Islet precursor cell (in vitro differentiated cells): ENCODE measurements around the gene TBC1D16.
"Not testable (repeated sequence)": the region's sequence is repeated elsewhere in the genome, so short reads cannot be mapped to it uniquely, and the experiment has no call there.

ENCODE experiments used
- DNase-seq: peaks from one replicate; pipeline ENCODE4 v3.0.0-alpha.2; 2018

TBC1D16 gene

DNA sequence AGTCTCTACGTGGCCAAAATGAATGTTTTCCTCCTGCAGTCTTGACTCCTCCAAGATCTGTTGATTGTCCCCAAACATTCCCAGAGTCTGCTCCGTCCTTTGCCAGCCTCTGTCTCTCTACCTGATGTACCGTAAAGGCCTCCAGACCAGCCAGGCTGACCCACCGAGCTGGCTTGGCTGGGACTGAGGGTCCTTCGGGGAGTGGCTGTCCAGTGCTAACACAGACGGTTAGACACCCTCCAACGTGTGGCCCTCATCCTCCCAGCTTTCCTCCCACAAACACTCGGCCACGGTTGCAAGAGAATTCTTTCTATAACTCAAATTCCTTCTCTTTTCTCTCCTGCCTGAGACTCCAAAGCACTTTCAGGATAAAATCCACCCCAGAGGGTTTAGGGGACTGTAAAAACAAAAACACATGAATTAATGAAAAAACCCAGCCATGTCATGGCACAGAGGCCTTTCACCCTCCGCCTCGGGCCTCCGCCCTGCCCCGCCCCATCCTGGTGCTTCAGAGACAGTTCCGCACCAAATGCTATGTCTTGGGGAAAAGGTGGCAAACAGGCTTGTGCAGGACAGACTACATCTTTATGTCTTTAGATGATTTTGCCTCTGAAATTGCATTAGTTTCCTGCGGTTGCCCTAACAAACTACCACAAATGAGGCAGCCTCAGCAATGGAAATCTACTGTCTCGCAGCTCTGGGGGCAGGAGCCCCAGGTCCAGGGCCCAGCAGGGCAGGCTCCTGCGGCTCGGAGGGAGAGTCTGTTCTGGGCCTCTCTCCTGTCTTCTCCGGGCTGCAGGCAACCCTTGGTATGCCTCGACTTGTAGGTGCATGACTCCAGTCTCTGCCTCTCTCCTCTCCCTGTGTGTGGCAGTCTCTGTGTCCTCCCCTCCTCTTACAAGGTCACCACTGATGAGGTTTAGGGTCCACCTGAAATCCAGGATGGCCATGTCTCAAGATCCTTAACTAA is 124.0 kb downstream of the TBC1D16 start:
- no peak for DNase-seq

GRCh38 chr17:79910985-79911361 is 124.7 kb downstream of the TBC1D16 start:
- DNase-seq, result no peak

GRCh38 chr17:79909121-79909520 is 126.6 kb downstream of the TBC1D16 start:
- DNase-seq, result no peak

DNA sequence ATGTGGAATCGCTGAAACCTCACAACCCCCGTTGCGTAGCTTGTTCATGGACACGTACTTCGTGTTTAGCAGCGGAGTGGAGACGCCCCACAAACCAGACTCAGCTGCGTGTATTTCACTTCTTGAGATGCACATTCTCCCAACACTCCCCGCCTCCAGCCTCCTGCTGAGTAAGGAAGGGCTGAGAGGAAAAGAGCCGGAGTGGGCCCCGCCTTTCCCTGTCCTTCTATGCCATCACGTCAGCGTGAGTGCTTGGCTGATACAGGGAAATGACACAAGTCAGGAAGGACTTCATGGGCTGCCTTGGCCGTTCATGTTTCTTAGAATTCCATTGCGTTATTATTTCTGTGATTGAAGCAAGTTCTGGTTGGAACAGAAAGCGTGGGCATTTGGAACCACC is 127.8 kb downstream of the TBC1D16 start:
- peak; percentile 62 for DNase-seq

GRCh38 chr17:79907217-79907715 is 128.4 kb downstream of the TBC1D16 start:
- no peak for DNase-seq

DNA sequence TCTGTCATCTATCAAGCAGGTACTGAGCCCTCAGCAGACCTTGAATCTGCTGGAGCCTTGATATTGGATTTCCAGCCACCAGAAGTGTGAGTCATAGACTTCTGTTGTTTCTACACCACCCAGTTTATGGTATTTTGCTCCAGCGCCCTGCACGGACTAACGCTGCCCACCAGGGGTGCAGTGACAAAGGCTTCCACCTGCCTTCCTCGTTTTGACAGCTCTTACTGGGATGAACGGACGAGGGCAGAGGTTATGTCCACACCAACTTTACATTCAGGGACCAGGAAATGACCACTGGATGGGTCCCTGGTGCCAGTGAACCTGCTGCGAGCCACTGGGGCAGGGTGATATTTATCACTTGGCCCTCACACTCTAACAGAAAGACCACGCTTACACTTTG is 129.8 kb downstream of the TBC1D16 start:
- DNase-seq, result peak; percentile 81

DNA sequence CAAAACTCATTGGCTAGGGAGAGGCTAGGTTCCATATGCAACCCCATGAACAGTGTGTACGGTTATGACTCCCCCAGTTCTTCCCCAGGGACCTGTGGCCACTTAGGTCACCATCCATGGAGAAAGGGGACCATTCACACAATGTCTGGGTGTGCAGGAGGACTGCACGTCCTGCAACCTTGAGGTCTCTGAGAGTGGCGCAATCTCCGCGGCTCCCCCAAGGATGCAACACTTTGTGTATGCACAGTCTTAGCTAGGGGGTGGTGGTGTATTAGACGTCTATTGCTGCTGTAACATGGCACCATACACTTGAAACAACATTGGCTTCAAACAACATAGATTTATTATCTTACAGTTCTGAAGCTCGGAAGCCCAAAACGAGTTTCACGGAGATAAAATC is 130.8 kb downstream of the TBC1D16 start:
- no peak for DNase-seq

- DNase-seq, result no peak
Measured at GRCh38 chr17:79902146-79902791, 133.4 kb downstream of the TBC1D16 start.

DNA sequence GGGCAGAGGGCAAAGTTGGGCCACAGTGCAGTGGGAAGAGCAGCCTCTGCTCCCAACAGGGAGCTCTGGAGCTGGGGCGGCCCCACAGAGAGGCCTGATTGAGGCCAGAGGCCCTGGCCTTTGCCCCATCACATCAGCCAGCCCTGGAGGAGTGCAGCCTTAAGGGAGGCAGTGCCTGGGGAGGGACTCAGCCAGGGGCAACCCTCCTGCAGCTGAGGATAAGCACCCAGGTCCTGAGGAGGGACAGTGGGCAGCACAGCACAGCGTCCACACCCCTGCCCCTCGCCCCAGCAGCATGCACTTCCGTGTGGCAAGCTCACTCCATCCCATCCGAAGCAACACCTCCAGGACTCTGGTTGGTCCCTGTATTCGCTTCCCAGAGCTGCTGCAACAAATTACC is 134.5 kb downstream of the TBC1D16 start:
- no peak for DNase-seq

- no peak for DNase-seq
Measured at GRCh38 chr17:79899584-79899983, 136.1 kb downstream of the TBC1D16 start.

DNA sequence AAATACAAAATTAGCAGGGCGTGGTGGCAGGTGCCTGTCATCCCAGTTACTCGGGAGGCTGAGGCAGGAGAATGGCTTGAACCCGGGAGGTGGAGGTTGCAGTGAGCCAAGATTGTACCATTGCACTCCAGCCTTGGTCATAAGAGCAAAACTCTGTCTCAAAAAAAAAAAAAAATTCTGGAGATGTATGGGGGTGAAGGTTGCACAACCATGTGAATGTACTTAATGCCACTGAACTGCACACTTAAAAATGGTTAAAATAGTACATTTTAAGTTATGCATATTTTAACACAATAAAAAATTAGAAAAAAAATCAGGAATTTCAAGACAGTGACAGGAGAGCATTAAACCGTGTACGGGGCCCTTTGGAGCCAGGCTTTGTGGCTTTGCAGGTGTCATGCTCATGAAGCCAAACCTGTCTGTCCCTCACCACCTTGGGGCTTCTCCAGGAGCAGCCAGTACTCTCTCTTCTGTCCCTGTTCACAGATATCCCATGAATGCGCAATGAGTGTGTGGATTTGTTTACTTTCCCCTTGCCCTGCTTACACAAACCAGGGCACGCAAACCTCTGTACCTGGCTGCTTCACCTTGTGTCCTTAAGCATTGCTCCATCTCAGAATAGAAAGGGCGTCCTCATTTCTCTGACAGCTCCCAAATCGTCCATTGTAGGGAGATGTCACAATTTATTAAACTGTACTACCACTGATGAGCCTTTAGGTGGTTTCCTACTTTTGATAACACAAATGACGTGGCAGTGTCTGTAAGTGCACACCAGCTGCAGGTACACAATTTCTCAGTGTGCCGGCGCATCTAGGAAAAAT is 138.2 kb downstream of the TBC1D16 start:
- no peak for DNase-seq

- DNase-seq, result not testable (repeated sequence)
Measured at GRCh38 chr17:79893457-79893856, 142.2 kb downstream of the TBC1D16 start.

DNA sequence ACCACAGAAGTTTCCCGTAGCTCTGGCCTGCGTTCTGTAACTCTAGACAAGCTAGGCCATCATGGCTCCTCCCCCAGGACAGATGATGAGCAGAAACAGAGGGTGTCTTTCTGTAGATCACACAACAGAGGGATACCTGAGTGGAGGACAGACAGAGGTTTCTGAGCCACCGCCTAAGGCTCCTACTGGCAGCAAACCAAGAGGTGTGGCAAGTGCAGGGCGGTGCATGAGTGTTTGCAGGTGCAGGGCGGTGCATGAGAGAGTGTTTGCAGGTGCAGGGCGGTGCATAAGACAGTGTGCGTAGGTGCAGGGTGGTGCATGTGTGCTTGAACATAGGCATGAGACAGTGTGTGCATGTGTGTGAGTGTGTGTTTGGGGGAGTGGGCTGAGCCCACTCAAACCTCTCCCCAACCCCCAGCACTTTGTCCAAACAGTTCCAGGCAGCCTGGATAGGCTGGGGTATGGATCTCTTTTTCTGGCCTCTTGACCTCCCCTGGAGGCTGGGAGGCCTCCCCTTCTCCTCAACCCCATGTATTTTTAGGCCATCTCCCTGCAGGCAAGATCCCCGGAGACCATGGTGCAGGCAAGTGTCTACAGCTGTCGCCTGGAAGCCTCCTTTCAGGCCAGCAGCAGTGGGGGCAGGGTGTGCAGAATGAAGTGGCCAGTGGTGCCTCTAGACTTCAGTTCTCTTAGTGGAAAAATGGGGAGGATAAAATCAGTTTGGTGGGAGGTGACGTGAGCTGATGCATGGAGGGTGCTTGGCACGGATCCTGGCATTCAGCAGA is 143.0 kb downstream of the TBC1D16 start:
- no peak for DNase-seq

- DNase-seq, result no peak
Measured at GRCh38 chr17:79891113-79891730, 144.4 kb downstream of the TBC1D16 start.

DNA sequence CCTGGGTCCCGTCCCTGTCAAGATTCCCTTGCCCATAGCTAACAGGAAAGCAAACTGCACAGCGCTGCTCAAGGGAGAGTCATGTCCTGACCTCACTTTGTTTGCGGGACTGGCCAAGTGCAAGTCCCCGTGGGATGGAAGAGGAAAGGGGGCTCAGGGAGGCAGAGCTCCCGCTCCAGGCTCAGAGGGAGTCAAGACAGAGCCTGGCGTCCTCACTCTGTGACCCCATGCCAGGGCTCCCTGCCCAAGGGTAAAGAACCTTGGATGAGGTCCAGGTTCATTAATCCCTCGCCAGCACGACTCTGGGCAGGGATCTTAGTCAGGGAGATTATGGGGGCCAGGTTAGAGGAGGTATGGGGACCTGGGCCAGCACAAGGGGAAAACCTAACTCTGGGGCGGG is 145.0 kb downstream of the TBC1D16 start:
- no peak for DNase-seq

- DNase-seq, result no peak
Measured at GRCh38 chr17:79888811-79889634, 146.6 kb downstream of the TBC1D16 start.

DNA sequence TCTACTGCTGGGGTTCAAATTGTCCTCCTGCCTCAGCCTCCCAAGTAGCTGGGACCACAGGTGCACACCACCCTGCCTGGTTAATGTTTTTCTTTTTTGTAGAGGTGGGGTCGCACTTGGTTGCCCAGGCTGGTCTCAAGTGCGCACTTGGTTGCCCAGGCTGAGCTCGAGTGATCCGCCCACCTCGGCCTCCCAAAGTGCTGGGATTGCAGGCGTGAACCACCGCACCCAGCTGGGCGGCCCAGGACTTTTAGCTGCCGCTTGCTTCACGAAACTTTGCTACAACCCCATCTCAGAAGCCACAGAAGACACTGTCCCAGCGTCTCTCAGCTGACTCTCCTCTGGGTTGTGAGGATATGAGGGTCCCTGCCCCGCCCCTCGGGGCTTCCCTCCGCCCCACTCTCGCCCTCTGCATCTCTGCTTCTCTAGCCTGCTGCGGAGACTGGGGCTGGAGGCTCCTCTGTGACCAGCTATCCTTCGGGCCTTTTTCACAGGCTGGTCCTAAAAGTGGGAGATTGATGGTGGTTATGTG is 147.6 kb downstream of the TBC1D16 start:
- DNase-seq, result no peak

GRCh38 chr17:79887451-79887991 is 148.2 kb downstream of the TBC1D16 start:
- no peak for DNase-seq

DNA sequence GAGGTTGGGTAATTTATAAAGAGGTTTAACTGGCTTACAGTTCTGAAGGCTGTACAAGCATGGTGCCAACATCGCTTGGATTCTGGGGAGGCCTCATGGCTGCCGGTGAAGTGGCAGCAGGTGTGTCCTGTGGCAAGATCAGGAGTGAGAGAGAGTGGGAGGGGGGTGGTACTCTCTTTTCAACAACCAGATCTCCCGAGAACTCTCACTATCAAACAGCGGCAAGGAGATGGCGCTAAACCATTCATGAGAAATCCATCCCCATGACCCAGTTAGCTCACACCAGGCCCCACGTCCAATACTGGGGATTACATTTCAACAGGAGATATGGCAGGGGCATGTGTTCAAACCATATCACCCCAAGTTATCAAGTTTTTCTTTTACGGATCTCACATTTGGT is 152.5 kb downstream of the TBC1D16 start:
- DNase-seq, result no peak
